C1 segment of cervical spinal cord (tissue), 14 donors: ENCODE data around the gene SRRM2.

Source experiments
- DNase-seq, 14 donors: peaks; one replicate each; lab custom pipeline; 2025; lab: John Stamatoyannopoulos, UW

SRRM2 gene

DNA sequence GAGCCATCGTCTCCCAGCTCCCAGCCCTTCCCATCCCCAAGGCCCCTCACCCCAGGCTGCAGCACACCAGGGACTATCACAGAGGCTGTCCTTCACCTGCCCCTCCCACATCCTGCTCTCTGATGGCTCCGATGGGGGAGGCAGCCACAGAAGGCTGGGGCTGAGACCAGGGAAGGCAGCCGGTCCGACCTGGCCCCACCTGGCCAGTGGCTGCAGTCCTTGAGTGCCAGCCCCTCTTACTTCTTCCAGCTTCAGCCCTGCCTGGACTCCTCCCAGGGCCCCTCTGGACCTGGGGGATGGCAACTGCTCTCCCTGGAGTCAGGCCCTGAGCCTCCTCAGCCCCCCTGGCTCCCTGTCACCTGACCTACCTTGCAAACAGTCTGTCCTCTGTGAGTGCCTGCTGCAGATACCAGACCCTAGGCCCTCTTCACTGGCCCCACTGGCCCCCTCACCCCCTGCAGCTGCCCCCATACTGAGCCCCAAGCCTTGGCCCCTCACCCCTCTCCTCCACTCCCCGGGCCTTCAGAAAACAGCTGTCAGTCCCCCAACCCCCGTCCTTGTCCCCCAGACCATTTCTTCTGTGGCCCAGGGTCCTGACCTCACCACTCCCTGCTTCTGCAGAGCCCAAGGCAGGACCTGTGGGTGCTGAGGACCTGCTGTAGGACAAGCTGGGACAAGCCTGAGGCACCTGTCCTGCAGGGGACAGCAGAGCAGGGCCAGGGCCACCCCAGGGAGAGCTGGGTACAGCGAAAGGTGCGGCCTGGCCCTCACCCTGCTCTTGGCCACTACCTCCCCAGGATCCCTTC, 12.6 kb upstream of the SRRM2 start:
- DNase-seq = no peak

DNA sequence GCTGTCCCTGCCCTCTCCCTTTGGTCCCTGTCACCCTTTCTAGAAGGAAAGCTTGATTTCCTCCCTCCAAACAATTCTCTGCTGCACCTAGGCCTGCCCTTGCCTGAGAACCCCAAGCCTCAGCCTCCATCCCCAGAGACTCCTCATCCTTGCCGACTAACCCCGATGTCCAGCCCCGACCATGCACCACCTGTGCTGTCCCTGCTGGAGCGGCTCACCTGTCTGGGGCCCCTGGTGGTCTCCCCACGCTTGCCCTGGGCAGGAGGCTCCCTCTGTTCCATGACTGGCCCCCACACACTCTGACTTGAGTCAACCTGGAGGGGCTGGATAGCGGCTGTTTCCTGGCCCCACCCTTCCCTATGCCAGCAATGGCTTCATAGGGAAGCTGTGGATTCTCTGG, 12.0 kb upstream of the SRRM2 start:
- no peak for DNase-seq

DNA sequence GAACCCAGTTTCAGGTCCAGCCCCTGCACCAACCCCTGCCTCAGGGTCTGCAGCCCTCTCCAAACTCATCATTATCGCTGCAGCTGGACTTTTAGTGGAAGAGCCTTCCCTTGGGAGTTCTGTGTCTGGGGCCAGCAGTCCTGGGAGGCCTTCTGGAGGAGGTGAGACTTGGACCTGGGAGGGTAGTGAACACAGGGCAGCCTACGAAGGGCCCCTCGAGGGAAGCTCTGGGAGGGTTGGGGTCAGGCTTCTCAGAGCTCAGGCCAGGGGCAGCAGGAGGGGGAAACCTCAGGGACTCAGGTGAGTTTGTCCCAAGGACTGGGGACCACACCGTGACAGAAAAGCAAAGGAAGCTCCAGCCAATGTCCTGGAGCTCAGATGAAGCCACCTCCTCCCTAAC, 11.3 kb upstream of the SRRM2 start:
- no peak for DNase-seq

DNA sequence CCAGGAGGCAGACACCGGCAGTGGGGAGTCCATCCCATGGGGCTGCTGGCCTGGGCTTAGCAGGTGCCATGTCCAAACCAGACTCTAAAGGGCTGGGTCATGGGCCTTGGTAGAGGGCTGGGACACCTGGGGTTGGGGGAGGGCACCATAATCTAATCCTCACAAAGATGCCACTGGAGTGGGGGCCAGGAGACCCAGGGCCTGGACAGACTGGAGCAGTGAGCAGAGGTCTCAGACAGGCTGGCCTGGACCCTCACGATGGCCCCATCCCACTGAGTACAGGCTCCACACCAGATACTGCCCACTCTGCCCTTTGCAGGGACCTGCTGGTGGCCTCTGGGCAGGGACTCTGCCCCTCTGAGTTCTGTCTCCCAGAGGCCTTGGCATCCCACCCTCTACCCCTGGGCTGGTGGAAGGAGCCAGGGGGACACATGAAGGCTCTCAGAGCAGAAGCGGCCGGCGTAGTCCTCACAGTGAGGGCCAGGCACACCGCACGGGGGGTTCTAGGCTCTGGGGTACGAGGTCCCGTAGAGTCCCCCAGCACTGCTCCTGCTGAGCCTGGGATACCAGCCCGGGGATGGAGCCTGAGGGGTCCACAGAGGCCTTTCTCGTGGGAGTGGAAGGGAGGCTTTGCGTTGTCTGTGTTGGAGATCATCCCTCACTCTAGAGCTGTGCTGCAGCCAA, 10.0 kb upstream of the SRRM2 start:
- no peak for DNase-seq

DNA sequence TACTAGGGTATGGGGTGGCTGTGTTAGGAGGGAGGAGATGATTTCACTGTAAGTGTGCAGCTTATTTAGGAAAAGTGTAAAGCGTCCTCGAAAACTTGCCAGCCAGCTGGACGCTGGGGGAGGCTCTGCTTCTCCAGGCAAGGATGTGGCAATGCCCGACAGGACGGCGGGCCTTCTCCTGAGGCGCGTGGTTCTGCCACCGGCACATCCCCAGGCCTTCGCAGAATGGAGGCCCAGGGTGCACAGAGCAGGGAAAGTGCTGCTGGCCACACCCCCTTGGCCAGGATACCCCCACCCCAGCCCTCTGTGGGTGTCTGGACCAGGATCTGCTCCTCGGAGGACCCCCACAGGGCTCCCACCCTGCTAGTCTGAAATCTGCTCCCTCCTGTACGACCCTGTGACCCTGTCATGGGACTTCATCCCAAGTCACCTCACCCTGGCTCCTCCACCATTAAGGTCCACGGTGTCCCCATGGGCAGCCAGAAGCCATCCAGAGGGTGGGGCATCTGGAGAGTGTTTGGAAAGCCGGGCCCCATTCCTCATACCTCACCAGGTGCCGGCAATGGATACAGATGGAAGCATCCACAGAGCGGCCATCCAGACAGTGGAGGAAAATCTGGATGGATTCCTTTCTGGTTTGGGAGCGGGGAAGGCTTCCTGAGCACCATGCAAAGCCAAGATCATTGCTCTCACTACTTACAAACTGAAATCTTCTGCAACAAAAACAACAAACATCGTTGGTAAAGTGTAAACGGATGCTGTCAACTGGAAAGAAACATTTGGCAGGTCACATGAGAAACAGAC, 9.2 kb upstream of the SRRM2 start:
- no peak for DNase-seq

DNA sequence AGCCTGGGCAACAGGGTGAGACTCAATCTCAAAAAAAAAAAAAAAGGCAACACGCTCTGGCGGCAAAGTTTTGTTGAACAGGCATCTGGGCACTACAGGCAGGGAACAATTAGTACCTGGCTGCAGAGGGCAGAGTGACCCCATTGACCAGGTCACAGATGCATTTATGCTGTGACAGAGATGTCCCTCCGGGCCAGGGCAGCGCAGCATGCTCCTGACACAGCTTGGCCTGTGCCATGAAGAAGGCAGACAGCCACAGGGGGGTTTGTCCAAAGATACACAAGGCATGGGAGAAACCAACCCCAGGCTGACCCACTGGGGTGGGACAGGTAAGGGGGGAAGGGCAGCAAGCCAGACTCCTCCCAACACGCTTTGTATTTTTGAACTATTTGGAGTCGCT, 7.7 kb upstream of the SRRM2 start:
- DNase-seq = no peak

DNA sequence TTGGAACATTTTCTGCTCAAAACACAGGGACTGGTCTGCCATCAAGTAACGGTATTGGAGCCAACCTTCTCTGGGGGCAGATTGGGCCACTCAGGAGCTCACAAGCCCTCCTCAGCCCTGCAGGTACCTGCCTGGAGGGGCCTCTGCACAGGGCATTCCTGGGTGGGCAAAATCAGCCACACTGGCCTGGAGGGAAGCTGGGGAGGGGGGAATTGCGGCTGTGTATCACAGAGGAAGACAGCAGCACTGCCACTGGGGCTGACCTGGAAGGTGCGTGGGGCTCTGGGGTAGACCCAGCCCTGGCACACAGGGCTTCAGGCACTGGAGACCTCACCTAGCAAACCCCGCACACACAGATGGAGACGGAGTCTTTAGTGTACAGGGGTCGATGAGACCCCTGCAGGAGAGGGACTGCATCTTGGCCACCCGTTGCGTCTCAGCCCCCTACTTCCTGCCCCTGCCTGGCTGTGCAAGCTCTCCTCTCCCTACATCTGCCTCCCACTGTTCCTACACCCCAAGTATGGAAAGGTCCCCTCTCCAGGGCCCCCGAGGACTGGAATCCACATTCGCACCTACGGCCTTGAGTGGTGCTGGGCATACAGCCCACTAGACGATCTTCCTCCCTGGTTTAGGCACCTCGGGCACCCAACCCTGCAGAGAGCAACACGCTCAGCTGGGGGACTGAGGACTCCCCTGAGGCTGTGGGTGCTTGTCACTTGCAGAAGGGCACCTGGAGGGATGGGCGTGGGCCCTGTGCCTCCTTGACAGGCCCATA, 7.1 kb upstream of the SRRM2 start:
- DNase-seq = no peak

DNA sequence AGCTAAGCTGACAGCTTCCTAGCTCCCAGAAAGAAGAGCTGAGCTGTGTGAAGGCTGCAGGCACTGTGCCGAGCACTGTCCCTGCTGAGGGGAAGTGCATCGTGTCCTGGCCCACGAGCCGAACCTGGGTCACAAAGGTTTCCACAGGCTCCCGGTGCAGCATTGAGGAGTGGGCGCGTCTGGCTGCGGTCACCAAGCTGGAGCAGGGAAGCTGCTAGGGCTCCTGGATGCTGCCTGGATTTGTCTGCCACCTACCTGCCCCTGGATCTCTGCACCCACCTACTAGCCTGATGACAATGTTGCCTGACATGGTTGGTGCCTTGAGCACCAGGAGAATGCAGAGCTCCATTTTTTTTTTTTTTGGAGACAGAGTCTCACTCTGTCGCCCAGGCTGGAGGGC, 6.5 kb upstream of the SRRM2 start:
- DNase-seq = no peak

DNA sequence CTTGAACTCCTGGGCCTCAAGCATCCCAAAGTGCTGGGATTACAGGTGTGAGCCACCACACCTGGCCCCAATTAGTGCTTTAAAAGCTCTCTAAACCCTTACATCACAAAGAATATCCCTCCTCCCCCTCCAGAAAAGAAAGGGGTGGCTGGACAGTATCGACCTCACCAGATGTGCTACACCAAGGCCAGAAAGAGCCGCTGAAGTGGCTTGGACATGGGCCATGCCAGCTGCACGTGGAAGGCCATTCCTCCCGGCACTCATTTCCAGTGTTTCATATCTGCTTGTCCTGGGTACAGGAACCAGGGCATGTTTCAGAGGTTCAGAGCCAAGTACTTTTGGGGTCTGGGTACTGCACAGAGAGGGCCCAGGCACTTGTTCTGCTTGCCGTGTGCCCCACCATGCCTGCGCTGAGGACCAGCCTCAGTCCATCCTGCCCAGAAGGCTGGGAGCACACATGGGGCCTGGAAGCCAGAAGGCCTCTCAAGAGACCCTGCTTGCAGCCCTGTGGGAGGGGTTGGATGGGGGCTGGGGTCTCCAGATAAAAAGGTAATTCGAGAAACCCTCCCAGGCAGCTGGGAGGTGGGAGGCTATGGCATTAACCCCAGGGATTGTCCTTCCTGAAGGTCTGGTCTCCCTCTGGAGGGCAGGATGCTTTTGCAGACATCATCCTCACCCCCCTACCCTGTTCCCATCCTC, 3.5 kb upstream of the SRRM2 start:
- DNase-seq = no peak

DNA sequence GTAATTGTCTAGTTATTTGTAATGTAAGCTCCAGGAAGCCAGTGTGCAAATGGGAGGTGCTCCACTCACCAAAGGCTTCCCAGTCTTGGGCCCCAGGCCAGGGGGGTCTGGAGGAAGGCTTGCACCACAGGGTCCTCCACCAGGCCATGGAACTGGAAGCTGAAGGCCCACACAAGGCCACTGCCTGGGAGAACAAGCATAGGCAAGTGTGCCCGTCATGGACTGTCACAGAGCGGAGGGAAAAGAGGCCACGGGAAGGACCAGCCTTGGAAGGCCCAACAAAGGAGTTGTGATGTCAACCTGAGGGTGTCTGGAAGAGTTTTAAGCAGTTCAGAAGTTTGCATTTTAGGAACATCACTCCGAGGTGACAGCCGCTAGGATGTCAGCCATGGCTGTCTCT, 3.0 kb upstream of the SRRM2 start:
- DNase-seq = no peak

DNA sequence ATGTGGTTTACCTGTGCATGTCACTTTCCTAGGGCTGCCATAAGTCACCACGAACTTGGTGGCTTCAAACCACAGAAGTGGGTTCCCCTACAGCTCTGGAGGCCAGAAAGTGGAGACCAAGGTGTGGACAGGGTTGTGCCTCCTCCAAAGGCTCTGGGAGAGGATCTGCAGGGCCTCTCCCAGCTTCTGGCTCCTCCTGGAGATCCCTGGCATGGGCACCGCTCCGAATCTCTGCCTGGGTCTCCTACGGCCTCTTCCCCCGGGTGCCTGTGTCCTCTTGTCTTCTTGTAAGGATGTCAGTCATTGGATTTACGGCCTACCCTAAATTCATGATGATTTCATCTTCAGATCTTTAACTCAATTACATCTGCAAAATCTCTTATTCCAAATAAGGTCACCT, 2.5 kb upstream of the SRRM2 start:
- DNase-seq = no peak

DNA sequence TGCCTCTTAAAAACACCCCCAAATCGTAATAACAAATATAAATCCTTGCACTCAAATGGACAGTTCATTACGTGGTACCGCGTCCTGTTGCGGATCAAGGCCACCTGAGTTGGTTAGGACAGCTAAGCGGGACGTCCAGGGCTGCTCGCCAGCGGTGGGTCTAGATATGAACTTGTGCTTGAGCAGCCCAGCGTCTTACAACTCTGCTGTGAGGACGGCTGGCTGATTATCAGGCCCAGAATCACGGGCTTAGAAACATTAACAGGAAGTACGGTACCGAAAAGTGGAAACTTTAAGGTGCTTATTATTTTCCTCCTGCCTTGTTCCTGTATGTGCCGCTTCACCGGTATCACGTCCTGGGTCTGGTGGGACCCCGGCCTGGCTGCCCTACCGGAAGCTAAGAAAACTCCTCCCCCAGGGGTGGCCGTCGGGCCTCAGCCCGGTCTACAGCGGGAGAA, 832 bp upstream of the SRRM2 start:
- DNase-seq = peak in 3 of 14 donors; percentile 41 to 64 (median 55)

DNA sequence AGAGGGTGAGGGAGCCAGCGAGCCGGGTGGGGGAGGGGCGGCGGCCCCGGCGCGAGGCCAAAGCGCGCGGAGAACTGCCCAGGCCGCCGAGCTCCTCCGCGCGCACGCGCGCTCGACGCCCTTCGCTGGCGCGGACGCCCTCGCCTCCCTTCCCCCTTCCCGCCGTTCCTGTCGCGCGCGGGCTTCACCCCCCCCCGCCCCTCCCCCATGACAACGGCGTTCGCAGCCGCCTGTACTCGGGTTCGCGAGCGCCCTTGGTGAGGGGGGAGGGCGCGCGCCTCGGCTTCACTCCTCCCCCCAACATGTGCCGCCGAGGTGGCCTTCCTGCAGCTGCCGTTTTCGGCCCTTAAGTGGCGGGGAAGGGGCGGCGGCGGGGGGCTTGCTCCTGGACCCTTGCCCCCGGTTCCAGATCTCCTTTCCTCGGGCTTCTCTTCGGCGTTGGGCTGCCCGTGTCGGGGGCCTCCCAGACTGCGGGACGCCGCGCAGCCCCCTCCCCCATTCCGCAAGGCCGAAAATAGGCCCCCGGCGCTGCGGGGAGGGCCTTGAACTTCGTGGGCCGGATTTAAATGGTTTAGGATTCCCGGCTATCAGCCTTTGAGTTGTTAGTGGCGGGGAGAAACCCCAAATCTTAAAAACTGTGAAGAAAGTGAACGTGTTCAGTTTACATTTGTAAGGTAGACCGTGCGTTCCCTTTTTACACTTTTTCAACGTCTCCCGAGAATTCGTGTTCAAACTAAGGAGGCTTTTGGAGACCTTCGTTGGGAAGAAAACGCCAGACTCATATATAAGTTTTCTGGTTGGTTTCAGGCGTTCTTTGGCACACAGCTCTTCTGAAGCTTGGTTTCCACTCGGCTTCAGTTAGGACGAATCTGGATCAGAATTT, 653 bp downstream of the SRRM2 start:
- DNase-seq = peak in 9 of 14 donors; percentile 88 to 99 (median 95)

DNA sequence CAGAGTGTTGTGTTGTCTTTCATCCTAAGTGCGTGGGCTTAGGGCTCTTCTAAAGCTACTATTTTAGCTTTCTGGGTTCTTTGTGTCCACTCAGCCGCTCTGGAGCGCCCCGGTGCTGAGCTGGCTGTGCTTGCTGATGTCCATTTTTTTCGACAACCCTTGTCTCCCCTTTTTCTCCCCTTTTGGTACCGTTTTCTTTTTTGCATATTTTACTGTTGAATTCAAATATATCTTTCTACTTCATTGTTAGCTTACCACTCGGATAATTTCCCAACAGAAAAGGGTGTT, 1.2 kb downstream of the SRRM2 start:
- DNase-seq = no peak

DNA sequence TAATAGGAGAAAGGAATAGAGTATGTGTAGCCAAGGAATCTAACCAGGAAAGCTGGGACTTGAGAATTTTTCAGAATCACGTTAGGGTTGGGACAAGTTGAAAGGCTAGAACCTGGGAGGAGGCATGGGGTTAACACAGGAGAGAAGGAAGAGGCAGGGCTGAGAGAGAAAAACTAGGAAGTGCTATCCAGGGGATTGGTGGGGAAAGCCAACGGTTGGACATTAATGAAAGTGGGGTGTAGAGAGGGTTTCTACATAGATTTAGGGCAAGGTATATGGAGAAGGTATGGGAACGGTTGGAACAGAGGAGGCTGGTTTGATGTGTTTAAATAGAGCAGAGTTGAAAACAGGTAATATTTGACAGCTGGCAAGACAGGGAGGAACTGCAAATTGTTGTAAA, 2.7 kb downstream of the SRRM2 start:
- DNase-seq = no peak

DNA sequence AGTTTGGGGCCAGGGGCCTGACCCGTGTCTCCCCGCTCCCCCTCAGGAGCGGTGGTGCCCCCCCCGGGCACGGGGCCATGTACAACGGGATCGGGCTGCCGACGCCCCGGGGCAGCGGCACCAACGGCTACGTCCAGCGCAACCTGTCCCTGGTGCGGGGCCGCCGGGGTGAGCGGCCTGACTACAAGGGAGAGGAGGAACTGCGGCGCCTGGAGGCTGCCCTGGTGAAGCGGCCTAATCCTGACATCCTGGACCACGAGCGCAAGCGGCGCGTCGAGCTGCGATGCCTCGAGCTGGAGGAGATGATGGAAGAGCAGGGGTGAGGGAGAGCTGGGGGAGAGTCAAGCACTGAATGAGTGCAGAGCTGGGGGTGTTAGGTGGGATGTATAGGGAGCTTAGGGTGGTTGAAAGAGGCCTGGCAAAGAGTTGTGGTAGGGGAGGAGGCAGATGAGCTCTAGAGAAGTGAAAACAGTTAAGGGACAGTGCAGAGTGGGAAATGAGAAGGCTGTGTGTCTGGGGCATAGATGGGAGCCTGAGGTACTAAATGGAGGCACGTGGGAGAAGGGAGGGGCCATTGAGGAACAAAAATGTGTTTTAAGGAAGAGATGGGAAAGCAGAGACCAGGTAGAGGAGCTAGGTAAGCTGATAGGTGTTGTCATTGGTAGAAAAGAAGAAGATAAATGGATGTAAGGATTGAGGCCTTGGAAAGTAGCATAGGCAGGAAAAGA, 4.0 kb downstream of the SRRM2 start:
- no peak for DNase-seq

DNA sequence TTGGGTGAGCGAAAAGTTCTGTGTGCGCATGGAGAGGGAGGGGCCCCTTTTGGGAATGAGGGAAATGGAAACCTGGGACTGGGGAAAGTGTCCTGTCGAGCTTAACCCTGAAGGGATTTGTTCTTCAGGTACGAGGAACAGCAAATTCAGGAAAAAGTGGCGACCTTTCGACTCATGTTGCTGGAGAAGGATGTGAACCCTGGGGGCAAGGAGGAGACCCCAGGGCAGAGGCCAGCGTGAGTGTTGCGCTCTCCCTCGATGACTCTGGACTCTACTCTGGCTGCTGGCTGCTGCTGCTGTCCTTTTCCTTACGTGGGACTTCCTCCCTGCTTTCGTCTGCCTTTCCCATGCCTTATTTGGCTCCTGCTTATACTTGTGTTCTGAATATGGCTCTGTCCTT, 4.9 kb downstream of the SRRM2 start:
- DNase-seq = no peak

DNA sequence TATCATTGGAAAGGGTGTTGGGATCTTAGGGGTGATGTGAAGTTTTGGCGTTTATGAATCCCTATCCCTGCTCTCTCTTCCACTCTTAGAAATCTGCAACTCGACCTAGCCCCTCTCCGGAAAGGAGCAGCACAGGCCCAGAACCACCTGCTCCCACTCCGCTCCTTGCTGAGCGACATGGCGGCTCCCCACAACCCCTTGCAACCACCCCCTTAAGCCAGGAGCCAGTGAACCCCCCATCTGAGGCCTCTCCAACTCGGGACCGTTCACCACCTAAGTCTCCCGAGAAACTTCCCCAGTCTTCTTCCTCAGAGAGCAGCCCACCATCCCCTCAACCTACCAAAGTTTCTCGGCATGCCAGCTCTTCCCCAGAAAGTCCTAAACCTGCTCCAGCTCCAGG, 9.0 kb downstream of the SRRM2 start:
- no peak for DNase-seq

DNA sequence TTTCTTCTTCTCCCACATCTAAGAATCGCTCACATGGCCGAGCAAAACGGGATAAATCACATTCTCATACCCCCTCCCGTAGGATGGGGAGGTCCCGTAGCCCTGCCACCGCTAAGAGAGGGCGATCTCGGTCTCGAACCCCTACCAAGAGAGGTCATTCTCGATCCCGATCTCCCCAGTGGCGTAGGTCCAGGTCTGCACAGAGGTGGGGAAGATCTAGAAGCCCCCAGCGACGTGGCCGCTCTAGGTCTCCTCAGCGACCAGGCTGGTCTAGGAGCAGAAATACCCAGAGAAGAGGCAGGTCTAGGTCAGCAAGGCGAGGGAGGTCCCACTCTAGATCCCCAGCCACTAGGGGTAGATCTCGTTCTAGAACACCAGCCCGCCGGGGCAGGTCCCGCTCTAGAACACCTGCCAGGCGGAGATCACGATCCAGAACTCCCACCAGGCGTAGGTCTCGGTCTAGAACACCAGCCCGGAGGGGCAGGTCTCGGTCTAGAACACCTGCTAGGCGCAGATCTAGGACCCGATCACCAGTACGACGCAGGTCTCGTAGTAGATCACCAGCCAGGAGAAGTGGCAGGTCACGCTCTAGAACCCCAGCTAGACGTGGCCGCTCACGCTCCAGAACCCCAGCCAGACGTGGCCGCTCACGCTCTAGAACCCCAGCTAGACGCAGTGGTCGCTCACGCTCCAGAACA, 9.6 kb downstream of the SRRM2 start:
- DNase-seq = no peak
